GM21723 (cell line): Measurements from ENCODE around the gene PEX5.

Experiments used
- ATAC-seq: cut with Tn5 transposase; IDR thresholded peaks from one replicate; pipeline ENCODE4 v1.9.1; 2021; ENCODE audit warnings: mild to moderate bottlenecking, moderate library complexity; ENCODE audit not compliant: unreplicated experiment

The PEX5 gene

DNA sequence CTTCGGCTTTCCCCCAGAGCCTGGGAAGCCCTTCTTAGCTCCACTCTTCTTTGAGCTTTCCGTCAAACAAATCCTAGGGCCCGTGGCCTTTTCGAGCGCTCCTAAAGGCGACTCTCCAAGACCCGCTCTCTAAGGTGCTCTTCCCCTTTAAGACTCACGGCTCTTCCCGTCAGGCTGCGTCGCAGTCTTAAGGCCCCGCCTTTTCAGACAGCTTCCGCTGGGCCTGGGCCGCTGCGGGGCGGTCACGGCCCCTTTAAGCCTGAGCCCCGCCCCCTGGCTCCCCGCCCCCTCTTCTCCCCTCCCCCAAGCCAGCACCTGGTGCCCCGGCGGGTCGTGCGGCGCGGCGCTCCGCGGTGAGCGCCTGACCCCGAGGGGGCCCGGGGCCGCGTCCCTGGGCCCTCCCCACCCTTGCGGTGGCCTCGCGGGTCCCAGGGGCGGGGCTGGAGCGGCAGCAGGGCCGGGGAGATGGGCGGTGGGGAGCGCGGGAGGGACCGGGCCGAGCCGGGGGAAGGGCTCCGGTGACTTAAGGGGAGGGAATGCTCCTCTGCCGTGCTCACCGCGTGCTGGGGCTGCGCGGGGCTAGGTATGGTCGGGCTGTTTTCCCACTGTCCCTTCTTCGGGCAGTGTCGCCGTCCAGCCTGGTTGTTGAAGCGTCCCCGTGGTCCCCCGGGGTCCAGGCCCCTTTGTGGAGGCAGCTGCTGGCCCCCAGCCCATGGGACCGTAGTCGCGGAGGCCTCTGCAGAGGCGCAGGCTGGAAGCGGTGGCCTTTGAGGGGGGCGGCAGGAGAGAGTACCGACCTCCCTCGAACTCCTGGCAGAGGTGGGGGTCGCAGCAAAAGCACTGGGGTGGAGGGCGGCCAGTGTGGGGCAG, at the start of gene PEX5:
PEX5 (plus strand) TSS at position 289 of the 870 bp plus-strand sequence. CDS start 692 bp downstream, outside the sequence.
- ATAC-seq: peak; percentile 94

- no peak for ATAC-seq
Observed at GRCh38 chr12:7141351-7142005, 48.0 kb upstream of the PEX5 start.

DNA sequence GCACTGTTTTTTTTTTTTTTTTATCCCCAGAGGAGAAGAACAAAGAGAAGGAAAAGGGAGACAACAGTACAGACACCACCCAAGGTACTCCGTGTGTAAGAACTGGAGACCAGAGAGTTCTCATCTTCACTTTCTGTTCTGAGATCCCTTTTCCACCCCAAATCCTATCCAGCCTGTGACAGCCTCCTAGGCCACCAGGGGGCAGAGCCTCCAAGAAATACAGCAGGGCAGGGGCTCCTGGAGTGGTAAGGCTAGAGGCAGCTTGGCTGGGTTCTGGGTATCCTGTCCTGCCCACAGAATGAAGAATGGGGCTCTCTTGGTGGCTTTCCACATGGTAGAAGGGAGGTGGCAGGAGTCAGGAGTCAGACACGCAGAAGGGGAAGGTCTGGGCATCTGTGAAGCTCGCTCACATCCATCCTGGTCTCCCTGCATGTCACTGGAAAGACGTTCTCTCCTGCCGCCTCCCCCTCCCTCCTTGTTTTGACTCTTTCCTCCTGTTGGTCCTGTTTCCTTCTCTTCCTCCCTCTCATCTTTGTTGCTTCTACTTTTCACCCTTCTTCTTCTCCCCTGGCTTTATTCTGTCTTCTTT, 47.3 kb upstream of the PEX5 start:
- ATAC-seq: no peak

DNA sequence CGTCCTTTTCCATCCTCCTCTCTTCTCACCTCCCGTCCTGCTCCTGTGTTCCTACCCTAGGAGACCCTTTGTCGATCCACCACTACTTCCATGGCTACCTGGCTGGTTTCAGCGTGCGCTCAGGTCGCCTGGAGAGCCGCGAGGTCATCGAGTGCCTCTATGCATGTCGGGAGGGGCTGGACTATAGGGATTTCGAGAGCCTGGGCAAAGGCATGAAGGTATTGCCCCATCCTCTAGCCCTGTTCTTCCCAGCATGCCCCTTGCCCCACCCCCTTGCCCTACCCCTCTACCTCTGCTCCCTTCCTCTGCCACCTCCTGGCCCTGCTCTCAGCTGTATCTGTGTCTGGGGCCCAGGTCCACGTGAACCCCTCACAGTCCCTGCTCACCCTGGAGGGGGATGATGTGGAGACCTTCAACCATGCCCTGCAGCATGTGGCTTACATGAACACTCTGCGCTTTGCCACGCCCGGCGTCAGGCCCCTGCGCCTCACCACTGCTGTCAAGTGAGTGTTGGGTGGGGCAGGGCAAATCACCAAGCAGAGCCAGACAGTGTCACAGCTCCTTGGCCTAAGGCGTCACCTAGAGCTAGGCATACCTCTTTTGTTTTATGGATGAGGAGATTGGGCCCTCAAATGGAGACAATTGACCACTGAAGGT, 46.5 kb upstream of the PEX5 start:
- no peak for ATAC-seq

- ATAC-seq: no peak
Observed at GRCh38 chr12:7143564-7143963, 45.9 kb upstream of the PEX5 start.

DNA sequence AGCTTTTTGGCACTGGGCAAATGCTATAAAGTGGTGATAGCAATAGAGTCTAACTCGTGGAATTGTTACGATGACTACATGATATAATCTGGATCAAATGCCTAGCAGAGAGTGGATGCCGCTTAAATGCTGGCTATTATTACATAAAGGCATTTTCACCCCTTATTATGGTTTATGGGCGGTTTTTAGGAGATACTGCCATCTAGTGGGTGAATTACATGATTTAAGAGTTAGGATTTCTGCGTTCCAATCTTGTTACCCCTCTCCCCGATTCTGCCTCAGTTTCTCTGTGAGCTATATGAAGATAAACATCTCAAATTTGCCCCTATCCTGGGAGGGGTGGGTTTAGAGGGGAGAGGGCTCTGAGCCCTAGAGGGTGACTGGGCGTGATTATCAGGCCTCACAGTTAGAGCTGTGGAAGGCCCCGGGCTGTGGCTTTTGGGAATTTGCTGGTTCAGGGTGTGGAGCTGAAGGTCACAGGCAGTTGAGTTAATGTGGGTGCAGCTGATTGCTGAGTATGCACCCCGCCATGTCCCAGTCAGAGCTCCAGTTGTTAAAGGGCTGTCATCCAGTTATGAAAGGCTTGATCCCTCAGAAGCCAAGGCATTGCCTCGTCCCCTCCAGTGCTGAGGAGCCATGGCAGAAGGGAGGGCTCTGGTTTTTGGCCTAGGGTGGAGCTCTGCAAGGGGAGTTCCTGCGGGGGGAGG, 44.9 kb upstream of the PEX5 start:
- no peak for ATAC-seq

- ATAC-seq: no peak
Observed at GRCh38 chr12:7145671-7146070, 43.8 kb upstream of the PEX5 start.

DNA sequence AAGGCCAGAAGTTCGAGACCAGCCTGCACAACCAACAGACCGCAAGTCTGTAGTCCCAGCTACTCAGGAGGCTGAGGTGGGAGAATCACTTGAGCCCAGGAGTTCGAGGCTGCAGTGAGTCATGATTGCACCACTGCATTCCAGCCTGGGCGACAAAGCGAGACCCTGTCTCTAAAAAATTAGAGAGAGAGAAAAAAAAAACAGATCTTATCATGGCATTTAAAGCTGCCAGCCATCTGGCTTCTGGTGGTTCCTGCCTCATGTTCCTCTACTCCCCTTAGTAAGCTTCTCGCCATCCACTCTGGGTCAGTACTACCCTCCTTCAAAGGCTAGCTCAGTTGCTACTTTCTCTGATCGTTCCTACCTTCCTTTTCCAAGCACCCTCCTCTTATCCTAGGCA, 43.3 kb upstream of the PEX5 start:
- ATAC-seq: no peak

GRCh38 chr12:7146906-7147305, 42.6 kb upstream of the PEX5 start:
- no peak for ATAC-seq

DNA sequence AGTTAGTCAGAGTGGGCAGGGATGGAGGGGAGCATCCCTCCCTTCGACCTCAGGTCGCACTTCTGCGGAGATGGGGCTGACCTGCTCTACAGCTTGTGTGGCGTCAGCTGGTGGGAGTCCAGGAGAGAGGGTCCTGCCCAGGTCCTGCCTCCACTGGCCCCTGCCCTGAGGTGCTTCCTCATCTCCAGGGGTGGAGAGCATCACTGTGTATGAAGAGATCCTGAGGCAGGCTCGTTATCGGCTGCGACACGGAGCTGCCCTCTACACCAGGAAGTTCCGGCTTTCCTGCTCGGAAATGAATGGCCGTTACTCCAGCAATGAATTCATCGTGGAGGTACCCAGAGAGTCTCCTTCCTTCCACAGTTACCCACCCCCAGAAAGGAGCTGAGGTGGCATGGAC, 39.1 kb upstream of the PEX5 start:
- ATAC-seq: no peak

DNA sequence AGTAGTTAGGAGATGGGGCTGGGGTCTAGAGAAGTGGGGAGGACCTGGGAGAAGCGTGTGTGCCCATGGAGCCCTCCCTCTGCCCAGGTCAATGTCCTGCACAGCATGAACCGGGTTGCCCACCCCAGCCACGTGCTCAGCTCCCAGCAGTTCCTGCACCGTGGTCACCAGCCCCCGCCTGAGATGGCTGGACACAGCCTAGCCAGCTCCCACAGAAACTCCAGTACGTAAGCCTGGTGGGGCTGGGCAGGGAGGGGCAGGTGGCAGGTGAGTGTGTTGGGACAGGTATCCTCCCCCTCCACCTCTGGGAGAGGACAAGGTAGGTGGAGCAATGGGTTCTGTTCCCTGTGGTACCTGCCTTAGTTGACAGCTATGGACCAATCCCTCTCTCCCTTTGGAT, 38.6 kb upstream of the PEX5 start:
- ATAC-seq: no peak

- no peak for ATAC-seq
Observed at GRCh38 chr12:7151532-7151931, 38.0 kb upstream of the PEX5 start.

DNA sequence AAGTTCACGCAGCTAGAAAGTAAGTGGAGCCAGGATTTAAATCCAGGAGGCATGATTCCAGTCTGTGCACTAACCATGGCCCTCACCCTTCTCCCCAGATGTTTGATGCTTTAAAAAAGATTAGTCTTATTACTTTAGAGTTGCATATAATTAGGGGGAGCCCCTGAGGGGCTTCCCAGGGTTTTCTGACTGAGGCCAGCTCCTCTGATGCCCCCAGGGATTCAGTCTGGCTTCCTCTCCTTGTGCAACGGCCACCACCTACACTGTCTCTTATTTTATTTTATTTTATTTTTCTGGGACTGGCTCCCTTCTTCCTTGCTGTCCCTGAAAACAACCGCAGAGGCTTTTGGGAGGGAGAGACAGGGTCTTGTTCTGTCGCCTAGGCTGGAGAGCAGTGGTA, 36.7 kb upstream of the PEX5 start:
- no peak for ATAC-seq

DNA sequence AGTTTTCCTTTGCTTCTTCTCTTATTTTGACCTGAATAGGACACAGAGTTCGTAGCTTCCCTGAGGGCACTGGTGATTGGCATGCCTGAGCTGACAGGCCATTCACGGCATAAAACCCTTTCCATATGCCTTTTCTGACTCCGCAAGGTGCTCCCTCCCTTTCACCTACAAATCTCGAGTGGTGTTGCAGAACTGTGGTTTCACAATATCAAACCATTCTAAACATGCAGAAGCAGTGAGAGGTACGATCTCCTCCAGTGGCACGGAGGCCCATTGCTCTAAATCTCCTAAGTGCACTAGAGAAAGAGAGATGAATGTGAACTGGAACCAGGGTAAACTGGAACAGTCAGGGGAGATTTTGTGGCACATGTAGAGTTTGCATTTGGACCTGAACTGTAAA, 35.4 kb upstream of the PEX5 start:
- ATAC-seq: no peak

GRCh38 chr12:7154901-7155470, 34.5 kb upstream of the PEX5 start:
- ATAC-seq: no peak

DNA sequence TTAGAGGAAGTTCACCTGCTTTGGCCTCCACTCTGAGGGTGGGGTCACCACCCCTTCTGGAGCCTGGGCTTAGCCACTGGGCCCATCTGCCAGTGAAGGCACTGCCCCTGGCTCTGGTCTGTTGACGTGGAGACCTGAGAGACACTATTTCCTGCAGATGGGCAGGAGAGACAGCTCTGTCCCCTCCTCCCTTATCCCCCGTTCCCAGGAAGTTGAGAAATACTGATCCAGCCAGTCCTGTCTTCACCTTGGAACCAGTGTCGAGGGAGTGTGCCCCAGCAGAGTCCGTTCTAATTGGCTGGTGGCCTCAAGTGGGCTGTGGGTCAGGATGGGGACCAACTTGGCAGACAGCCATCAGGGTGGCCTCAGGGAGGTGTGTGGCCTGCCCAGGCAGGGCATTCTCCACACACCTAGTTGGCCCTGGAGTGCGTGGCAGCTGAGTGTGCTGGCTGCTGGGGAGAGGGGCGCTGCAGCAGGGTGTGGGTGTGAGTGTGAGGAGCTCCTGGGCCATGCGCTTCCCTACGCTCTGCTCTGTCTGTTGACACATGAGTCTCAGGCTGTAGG, 33.9 kb upstream of the PEX5 start:
- ATAC-seq: no peak

- no peak for ATAC-seq
Observed at GRCh38 chr12:7156259-7157197, 33.0 kb upstream of the PEX5 start.

DNA sequence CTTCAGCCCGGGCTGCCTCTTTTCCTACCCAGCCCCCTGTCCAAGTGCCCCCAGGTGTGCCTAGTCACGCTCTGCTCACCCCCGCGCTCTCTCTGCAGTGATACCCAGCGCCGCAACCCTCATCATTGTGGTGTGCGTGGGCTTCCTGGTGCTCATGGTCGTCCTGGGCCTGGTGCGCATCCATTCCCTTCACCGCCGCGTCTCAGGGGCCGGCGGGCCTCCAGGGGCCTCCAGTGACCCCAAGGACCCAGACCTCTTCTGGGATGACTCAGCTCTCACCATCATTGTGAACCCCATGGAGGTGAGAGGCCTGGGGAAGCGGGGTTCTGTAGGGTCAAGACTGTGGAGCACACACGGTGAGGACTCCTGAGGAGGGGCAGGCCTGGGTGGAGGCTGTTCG, 32.1 kb upstream of the PEX5 start:
- ATAC-seq: no peak
